GM21723 (cell line): Measurements from ENCODE around the gene TNFRSF1B.
A peak's percentile ranks its signal among the peaks of the same experiment; 100 is the strongest.

Experiments used
- ATAC-seq: cut with Tn5 transposase; IDR thresholded peaks from one replicate; pipeline ENCODE4 v1.9.1; 2021; ENCODE audit warnings: mild to moderate bottlenecking, moderate library complexity; ENCODE audit not compliant: unreplicated experiment

Gene TNFRSF1B

GRCh38 chr1:12155328-12155727 lies 11.5 kb upstream of the TNFRSF1B start:
- no peak for ATAC-seq

GRCh38 chr1:12157366-12158231 lies 9.2 kb upstream of the TNFRSF1B start:
- ATAC-seq, result no peak

- no peak for ATAC-seq
Observed at GRCh38 chr1:12158357-12159092, 8.3 kb upstream of the TNFRSF1B start.

GRCh38 chr1:12159816-12160215 lies 7.0 kb upstream of the TNFRSF1B start:
- ATAC-seq, result no peak

- ATAC-seq, result peak; percentile 2
Observed at GRCh38 chr1:12161324-12161661, 5.5 kb upstream of the TNFRSF1B start.

- peak; percentile 82 for ATAC-seq
Observed at GRCh38 chr1:12161662-12162458, 4.9 kb upstream of the TNFRSF1B start.

GRCh38 chr1:12162459-12163137 lies 4.2 kb upstream of the TNFRSF1B start:
- no peak for ATAC-seq

- no peak for ATAC-seq
Observed at GRCh38 chr1:12163210-12163609, 3.6 kb upstream of the TNFRSF1B start.

- ATAC-seq, result no peak
Observed at GRCh38 chr1:12164210-12164609, 2.6 kb upstream of the TNFRSF1B start.

- ATAC-seq, result no peak
Observed at GRCh38 chr1:12165342-12165741, 1.4 kb upstream of the TNFRSF1B start.

GRCh38 chr1:12167493-12168429 lies 970 bp downstream of the TNFRSF1B start:
- ATAC-seq, result peak; percentile 20

- no peak for ATAC-seq
Observed at GRCh38 chr1:12168451-12169160, 1.8 kb downstream of the TNFRSF1B start.

- ATAC-seq, result no peak
Observed at GRCh38 chr1:12169442-12170135, 2.8 kb downstream of the TNFRSF1B start.

- ATAC-seq, result no peak
Observed at GRCh38 chr1:12170263-12170671, 3.5 kb downstream of the TNFRSF1B start.

GRCh38 chr1:12171206-12172041 lies 4.6 kb downstream of the TNFRSF1B start:
- ATAC-seq, result no peak

- ATAC-seq, result no peak
Observed at GRCh38 chr1:12172042-12172851, 5.5 kb downstream of the TNFRSF1B start.

- no peak for ATAC-seq
Observed at GRCh38 chr1:12173041-12173509, 6.3 kb downstream of the TNFRSF1B start.
